Body of pancreas (tissue), 4 donors: ENCODE data around the gene TLE1. TPM values are rescaled to one million over a fixed set of nuclear protein-coding genes. Genes with fewer than 3 reads are reported as not detected.

ENCODE experiments used
- ATAC-seq: fragments of 150-250 bp; one replicate; pipeline ENCODE4 v1.9.1; 2016
- DNase-seq, 4 donors: peaks; one replicate each; pipeline ENCODE4 v3.0.0-alpha.2; 2019
- H3K27ac ChIP-seq, 4 donors: fragments of 200-600 bp; sonication (generic); 1 replicate in 3 of 4; 2 replicates in 1 of 4; pipeline versions ENCODE4 v1.5.1 to v1.6.1; 2016 to 2019; ENCODE audit warnings: mild to moderate bottlenecking in 1 of 4, mixed read lengths in 1 of 4, moderate library complexity in 1 of 4
- H3K27me3 ChIP-seq, 2 donors: fragments of 200-600 bp; sonication (generic); one replicate each; pipeline ENCODE4 v1.6.0; 2016; ENCODE audit warnings: mild to moderate bottlenecking in 1 of 2
- H3K36me3 ChIP-seq, 2 donors: fragments of 200-600 bp; sonication (generic); replicated peaks in 1 of 2; 2 replicates each; pipeline ENCODE4 v1.5.1; 2016; ENCODE audit warnings: low read depth in 2 of 2; ENCODE audit not compliant: insufficient read depth in 1 of 2
- H3K4me1 ChIP-seq: fragments of 200-600 bp; sonication (generic); one replicate; pipeline ENCODE4 v1.6.0; 2016
- H3K4me3 ChIP-seq, 2 donors: fragments of 200-600 bp; sonication (generic); 1 replicate in 1 of 2; 2 replicates in 1 of 2; pipeline ENCODE4 v1.5.1; 2016 to 2019
- H3K9me3 ChIP-seq, 3 donors: fragments of 200-600 bp; sonication (generic); 1 replicate in 2 of 3; 2 replicates in 1 of 3; pipeline ENCODE4 v1.5.1; 2016
- CTCF ChIP-seq, 7 experiments: fragments of 450-650 bp in 4 of 7; fragments of 200-600 bp in 3 of 7; sonication (generic) in 3 of 7; IDR thresholded peaks; one replicate each; pipeline ENCODE4 v1.5.1; 2016 to 2019; ENCODE audit warnings: antibody characterized with exemption in 7 of 7
- POLR2A ChIP-seq, 3 donors: fragments of 450-650 bp; IDR thresholded peaks; one replicate each; pipeline ENCODE4 v1.6.1; 2016; ENCODE audit warnings: antibody characterized with exemption in 3 of 3, mild to moderate bottlenecking in 2 of 3
- WGBS, 2 donors: methylation state at CpG; one replicate each; pipeline ENCODE4 v1.1.5; 2017; 5-methylcytosine and 5-hydroxymethylcytosine counted together
- intact Hi-C: fragments of 100-400 bp; cut with DNase I; formaldehyde crosslinking; loops from one replicate; pipeline ENCODE4 v1.15.1; 2023
- total RNA-seq, 2 donors: library from RNA; depleted of rRNA; stranded (reverse); fragments of >200 nt; gene quantifications; one replicate each; pipeline ENCODE4 v1.1.0, GENCODE V29; 2016

The TLE1 gene
- total RNA-seq, 2 donors from 2014 or later = 49.5 to 58.3 TPM

- Histone ChIP-seq H3K36me3 (peaks cover 4 to 24% of the 10 kb centered on the region in 2 donors), H3K27ac (peak overlapping the region in 2 of 4 donors; percentile 26 to 27)
- intact Hi-C loops = no loop called here
Observed at GRCh38 chr9:81613002-81613812, 76.1 kb downstream of the TLE1 start.

GRCh38 chr9:81611664-81612063, 77.7 kb downstream of the TLE1 start:
- 86 to 94% methylated on average over 1 to 10 of the region's 23 CpGs for WGBS, 2 donors
- Histone ChIP-seq H3K27me3 (no peaks in the 10 kb centered on the region), H3K36me3 (peaks cover 4 to 26% of the 10 kb centered on the region in 2 donors), H3K27ac (no peak overlapping the region), H3K4me3 (no peak overlapping the region), H3K4me1 (no peaks in the 10 kb centered on the region), H3K9me3 (no peaks in the 10 kb centered on the region)
- TF ChIP-seq POLR2A (IDR thresholded peaks at IDR 0.05) (no peak), CTCF (IDR thresholded peaks at IDR 0.05) (no peak)
- intact Hi-C loops = no loop called here
- ATAC-seq (no peak), DNase-seq (no peak)

More at GRCh38 chr9:81613002-81613812, 76.1 kb downstream of the TLE1 start:
- TF ChIP-seq POLR2A (IDR thresholded peaks at IDR 0.05) = no peak
- no peak for TF ChIP-seq CTCF (IDR thresholded peaks at IDR 0.05)
- WGBS, 2 donors = 78 to 87% methylated on average over 23 of the region's 23 CpGs
- Histone ChIP-seq H3K4me3 (no peak overlapping the region), H3K4me1 (no peaks in the 10 kb centered on the region), H3K27me3 (no peaks in the 10 kb centered on the region), H3K9me3 (no peaks in the 10 kb centered on the region)
- ATAC-seq = peak; percentile 71
- DNase-seq = peak in 2 of 4 donors; percentile 13 to 18

GRCh38 chr9:81610740-81611107, 78.6 kb downstream of the TLE1 start:
- peaks cover 4 to 24% of the 10 kb centered on the region in 2 donors for H3K36me3 ChIP-seq
- no peak for TF ChIP-seq POLR2A (IDR thresholded peaks at IDR 0.05)
- no peak for TF ChIP-seq CTCF (IDR thresholded peaks at IDR 0.05)
- DNase-seq = no peak
- no peak for ATAC-seq
- H3K4me1 ChIP-seq = no peaks in the 10 kb centered on the region
- no peaks in the 10 kb centered on the region for H3K27me3 ChIP-seq
- intact Hi-C loops = no loop called here
- 94 to 99% methylated on average over 4 of the region's 4 CpGs for WGBS, 2 donors
- no peak overlapping the region for H3K4me3 ChIP-seq
- no peak overlapping the region for H3K27ac ChIP-seq
- H3K9me3 ChIP-seq = no peaks in the 10 kb centered on the region

- Histone ChIP-seq H3K27ac (no peak overlapping the region), H3K9me3 (no peaks in the 10 kb centered on the region), H3K4me3 (no peak overlapping the region), H3K36me3 (peaks cover 4 to 24% of the 10 kb centered on the region in 2 donors), H3K4me1 (no peaks in the 10 kb centered on the region), H3K27me3 (no peaks in the 10 kb centered on the region)
- no peak for ATAC-seq
- WGBS, 2 donors = 77 to 89% methylated on average over 8 of the region's 8 CpGs
- TF ChIP-seq CTCF (IDR thresholded peaks at IDR 0.05) (no peak), POLR2A (IDR thresholded peaks at IDR 0.05) (no peak)
- DNase-seq = no peak
- intact Hi-C loops = no loop called here
Observed at GRCh38 chr9:81609782-81610739, 79.3 kb downstream of the TLE1 start.
